Esophagus (tissue), 2 donors: Measurements from ENCODE around the gene FADS6. TPM values are rescaled to one million over a fixed set of nuclear protein-coding genes. Genes with fewer than 3 reads are reported as not detected.

ENCODE experiments used
- H3K27ac ChIP-seq, 2 donors: one replicate each; pipeline ENCODE4 v1.5.1; 2013; ENCODE audit warnings: low read depth in 2 of 2, mild to moderate bottlenecking in 2 of 2, inconsistent platforms in 1 of 2, low read length in 1 of 2, moderate library complexity in 1 of 2
- H3K27me3 ChIP-seq, 2 donors: one replicate each; pipeline ENCODE4 v1.6.1; 2013; ENCODE audit warnings: low read length in 2 of 2, control low read depth in 1 of 2, mild to moderate bottlenecking in 1 of 2; ENCODE audit not compliant: insufficient read depth in 2 of 2, control insufficient read depth in 1 of 2
- H3K36me3 ChIP-seq, 2 donors: one replicate each; pipeline ENCODE4 v1.6.1; 2013; ENCODE audit warnings: low read length in 1 of 2; ENCODE audit not compliant: control insufficient read depth in 2 of 2, insufficient read depth in 2 of 2
- H3K4me1 ChIP-seq, 2 donors: one replicate each; pipeline ENCODE4 v1.6.1; 2013; ENCODE audit warnings: low read length in 1 of 2; ENCODE audit not compliant: control insufficient read depth in 2 of 2, insufficient read depth in 2 of 2
- H3K4me3 ChIP-seq, 2 donors: one replicate each; pipeline ENCODE4 v1.5.1; 2013; ENCODE audit warnings: low read length in 2 of 2, mild to moderate bottlenecking in 2 of 2, low read depth in 1 of 2, moderate library complexity in 1 of 2
- H3K9me3 ChIP-seq, 2 donors: one replicate each; pipeline ENCODE4 v1.6.1; 2013; ENCODE audit warnings: mild to moderate bottlenecking in 2 of 2, low read depth in 1 of 2, low read length in 1 of 2, moderate library complexity in 1 of 2; ENCODE audit not compliant: control insufficient read depth in 2 of 2, insufficient read depth in 1 of 2
- WGBS, 2 donors: extraction: QIAGEN DNeasy Blood & Tissue Kit; methylation state at CpG; one replicate each; pipeline ENCODE4 v1.1.7; 2013; 5-methylcytosine and 5-hydroxymethylcytosine counted together
- polyA plus RNA-seq, 2 donors: library from polyadenylated mRNA; stranded (reverse); fragments of 200-250 nt; gene quantifications; one replicate each; pipeline ENCODE4 v1.2.3, GENCODE V29; 2013
- donor health status: healthy with polysubstance abuse.
- donor health status: Bipolar disorder and iron deficiency.

Gene FADS6
- polyA plus RNA-seq, 2 donors, result 1.8 to 2.6 TPM

GRCh38 chr17:74858672-74859458 lies 34.6 kb downstream of the FADS6 start:
- Histone ChIP-seq H3K27ac (no peak overlapping the region), H3K36me3 (peaks cover 0 to 5% of the 10 kb centered on the region in 2 donors), H3K4me1 (peaks cover 7 to 10% of the 10 kb centered on the region in 2 donors), H3K27me3 (peaks cover 0 to 28% of the 10 kb centered on the region in 2 donors), H3K4me3 (no peak overlapping the region), H3K9me3 (no peaks in the 10 kb centered on the region)
- 46 to 48% methylated on average over 12 of the region's 12 CpGs for WGBS, 2 donors

GRCh38 chr17:74857191-74857590 lies 36.2 kb downstream of the FADS6 start:
- H3K27me3 ChIP-seq, result peaks cover 0 to 33% of the 10 kb centered on the region in 2 donors
- peaks cover under 1 to 2% of the 10 kb centered on the region in 2 donors for H3K9me3 ChIP-seq
- H3K4me3 ChIP-seq, result no peak overlapping the region
- no peak overlapping the region for H3K27ac ChIP-seq
- H3K36me3 ChIP-seq, result no peaks in the 10 kb centered on the region
- 65 to 70% methylated on average over 4 of the region's 4 CpGs for WGBS, 2 donors
- H3K4me1 ChIP-seq, result peaks cover 9 to 14% of the 10 kb centered on the region in 2 donors

GRCh38 chr17:74856112-74856511 lies 37.3 kb downstream of the FADS6 start:
- Histone ChIP-seq H3K4me1 (peaks cover 5 to 9% of the 10 kb centered on the region in 2 donors), H3K4me3 (no peak overlapping the region), H3K27me3 (peaks cover 4 to 36% of the 10 kb centered on the region in 2 donors), H3K27ac (no peak overlapping the region), H3K9me3 (peaks cover 4 to 6% of the 10 kb centered on the region in 2 donors), H3K36me3 (no peaks in the 10 kb centered on the region)
- 64 to 70% methylated on average over 7 of the region's 7 CpGs for WGBS, 2 donors

GRCh38 chr17:74855323-74855722 lies 38.1 kb downstream of the FADS6 start:
- H3K27me3 ChIP-seq, result peaks cover 4 to 28% of the 10 kb centered on the region in 2 donors
- no peaks in the 10 kb centered on the region for H3K36me3 ChIP-seq
- no peak overlapping the region for H3K27ac ChIP-seq
- H3K9me3 ChIP-seq, result peaks cover 4 to 6% of the 10 kb centered on the region in 2 donors
- no peak overlapping the region for H3K4me3 ChIP-seq
- peaks cover 3 to 6% of the 10 kb centered on the region in 2 donors for H3K4me1 ChIP-seq
- WGBS, 2 donors, result 81 to 84% methylated on average over 4 of the region's 4 CpGs

GRCh38 chr17:74854792-74855191 lies 38.6 kb downstream of the FADS6 start:
- Histone ChIP-seq H3K27ac (no peak overlapping the region), H3K4me1 (peaks cover 3 to 6% of the 10 kb centered on the region in 2 donors), H3K9me3 (peaks cover 4 to 6% of the 10 kb centered on the region in 2 donors), H3K27me3 (peaks cover 4 to 22% of the 10 kb centered on the region in 2 donors), H3K36me3 (no peaks in the 10 kb centered on the region), H3K4me3 (no peak overlapping the region)
- 86 to 89% methylated on average over 17 of the region's 17 CpGs for WGBS, 2 donors

GRCh38 chr17:74853669-74854068 lies 39.8 kb downstream of the FADS6 start:
- Histone ChIP-seq H3K27me3 (peaks cover 4 to 14% of the 10 kb centered on the region in 2 donors), H3K36me3 (no peaks in the 10 kb centered on the region), H3K9me3 (peaks cover 4 to 6% of the 10 kb centered on the region in 2 donors), H3K27ac (no peak overlapping the region), H3K4me1 (peaks cover 3 to 6% of the 10 kb centered on the region in 2 donors), H3K4me3 (no peak overlapping the region)
- WGBS, 2 donors, result 74 to 82% methylated on average over 8 of the region's 8 CpGs

GRCh38 chr17:74853048-74853397 lies 40.4 kb downstream of the FADS6 start:
- peaks cover 4 to 14% of the 10 kb centered on the region in 2 donors for H3K27me3 ChIP-seq
- H3K9me3 ChIP-seq, result peaks cover 4 to 6% of the 10 kb centered on the region in 2 donors
- 14 to 19% methylated on average over 9 of the region's 9 CpGs for WGBS, 2 donors
- H3K27ac ChIP-seq, result no peak overlapping the region
- no peak overlapping the region for H3K4me3 ChIP-seq
- peaks cover 3 to 6% of the 10 kb centered on the region in 2 donors for H3K4me1 ChIP-seq
- H3K36me3 ChIP-seq, result no peaks in the 10 kb centered on the region

GRCh38 chr17:74852237-74853047 lies 41.0 kb downstream of the FADS6 start:
- Histone ChIP-seq H3K27me3 (peaks cover 4 to 14% of the 10 kb centered on the region in 2 donors), H3K9me3 (peaks cover 4 to 6% of the 10 kb centered on the region in 2 donors), H3K36me3 (no peaks in the 10 kb centered on the region), H3K4me1 (peaks cover 3 to 6% of the 10 kb centered on the region in 2 donors), H3K27ac (no peak overlapping the region), H3K4me3 (no peak overlapping the region)
- 7 to 13% methylated on average over 51 to 76 of the region's 76 CpGs for WGBS, 2 donors

GRCh38 chr17:74851612-74852236 lies 41.7 kb downstream of the FADS6 start:
- H3K9me3 ChIP-seq, result peaks cover 4 to 6% of the 10 kb centered on the region in 2 donors
- peaks cover 3 to 6% of the 10 kb centered on the region in 2 donors for H3K4me1 ChIP-seq
- H3K27ac ChIP-seq, result no peak overlapping the region
- peaks cover 4 to 10% of the 10 kb centered on the region in 2 donors for H3K27me3 ChIP-seq
- H3K4me3 ChIP-seq, result no peak overlapping the region
- WGBS, 2 donors, result 63 to 67% methylated on average over 22 to 29 of the region's 29 CpGs
- no peaks in the 10 kb centered on the region for H3K36me3 ChIP-seq
